Activated naive CD4-positive, alpha-beta T cell treated with anti-CD3 and anti-CD28 coated beads, Interleukin-2, amount 50 U/mL, for 72 hours (primary cell): Measurements from ENCODE around the gene HEATR9. TPM values are rescaled to one million over a fixed set of nuclear protein-coding genes. Genes with fewer than 3 reads are reported as not detected.
A peak's percentile ranks its signal among the peaks of the same experiment; 100 is the strongest.

ENCODE experiments used
- ATAC-seq, 2 donors: fragments of 150-1000 bp; cut with Tn5 transposase; 2 replicates each; pipeline ENCODE4 v1.10.0; 2021; ENCODE audit warnings: mild to moderate bottlenecking in 2 of 2, moderate library complexity in 2 of 2
- DNase-seq, 2 donors: peaks; one replicate each; pipeline ENCODE4 v3.0.0; 2021 to 2022; ENCODE audit warnings: low spot score in 2 of 2
- H3K27ac Mint-ChIP-seq, 2 donors: one replicate each; pipeline ENCODE4 v1.8.0; 2022; ENCODE audit warnings: mild to moderate bottlenecking in 2 of 2, mixed read lengths in 2 of 2
- H3K36me3 Mint-ChIP-seq, 2 donors: one replicate each; pipeline ENCODE4 v1.8.0; 2022; ENCODE audit warnings: mixed read lengths in 2 of 2
- H3K9me3 Mint-ChIP-seq, 2 donors: one replicate each; pipeline ENCODE4 v1.8.0; 2022; ENCODE audit warnings: mixed read lengths in 2 of 2
- total RNA-seq, 2 donors: library from RNA; stranded (reverse); gene quantifications; one replicate each; pipeline ENCODE4 v1.2.3, GENCODE V29; 2022

The HEATR9 gene
- total RNA-seq, 2 donors from 2014 or later, result not detected

DNA sequence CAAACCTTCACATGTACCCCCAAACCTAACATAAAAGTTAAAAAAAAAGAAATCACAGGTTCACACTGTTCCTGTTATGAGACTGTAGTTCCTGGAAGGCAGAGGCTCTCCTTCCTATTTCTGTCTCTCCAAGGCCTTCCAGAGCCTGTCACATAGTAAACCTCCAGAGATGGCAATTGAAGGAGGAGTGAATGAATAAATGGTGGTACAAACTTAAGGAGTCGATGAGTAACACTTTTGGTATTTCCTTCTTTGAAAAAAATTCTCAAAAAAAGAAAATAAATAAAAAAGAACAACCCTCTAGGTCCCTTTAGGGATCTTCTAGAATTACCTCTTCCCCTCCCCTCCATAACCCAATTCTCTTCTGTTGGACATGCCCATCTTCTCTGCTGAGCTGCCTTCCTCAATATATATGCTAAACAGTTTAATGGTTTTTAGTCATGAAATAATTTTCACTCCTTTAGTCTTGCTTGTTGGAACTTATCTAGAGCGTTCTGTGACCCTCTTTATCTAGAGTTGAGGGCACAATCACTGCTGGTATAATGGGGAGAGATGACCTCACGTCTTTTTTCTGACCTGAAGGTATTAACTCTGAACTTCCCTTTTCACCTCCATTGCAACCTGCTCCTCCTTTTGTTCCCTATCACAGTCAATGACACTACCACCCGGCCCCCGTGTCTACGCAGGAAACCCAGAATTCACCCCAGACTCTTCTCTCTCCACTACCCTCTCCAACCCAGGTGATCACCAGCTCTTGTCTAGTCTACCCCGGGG is 61.1 kb downstream of the HEATR9 start:
- H3K9me3 Mint-ChIP-seq, result no peaks in the 10 kb centered on the region
- H3K27ac Mint-ChIP-seq, result peak overlapping the region; percentile 92 to 96
- H3K36me3 Mint-ChIP-seq, result peaks cover 16 to 18% of the 10 kb centered on the region in 2 donors
- ATAC-seq (no peak), DNase-seq (no peak)

Other genes with a start within 250 kb of the HEATR9 start
- gene RASL10B, start 137.3 kb downstream of the HEATR9 start, total RNA-seq, result 1 to 10 TPM in 1 of 2 donors, not detected in 1; 1.1 TPM
- under 1 TPM in 1 of 2 donors, not detected in 1; 0.16 TPM for gene GAS2L2, start 115.7 kb downstream of the HEATR9 start, total RNA-seq
- gene C17orf50, start 108.0 kb downstream of the HEATR9 start, total RNA-seq, result not detected
- under 1 TPM in 1 of 2 donors, not detected in 1; 0.74 TPM for gene MMP28, start 73.2 kb downstream of the HEATR9 start, total RNA-seq
- 100 to 1,000 TPM; 283 to 312 TPM for gene TAF15, start 59.4 kb downstream of the HEATR9 start, total RNA-seq
- 10 to 100 TPM; 13.1 to 14.7 TPM for gene CCL5, start 11.5 kb upstream of the HEATR9 start, total RNA-seq
- gene RDM1, start 61.9 kb upstream of the HEATR9 start, total RNA-seq, result 10 to 100 TPM in 1 of 2 donors, 1 to 10 TPM in 1; 8.4 to 12.8 TPM
- gene LYZL6, start 74.8 kb upstream of the HEATR9 start, total RNA-seq, result not detected
- gene CCL16, start 112.6 kb upstream of the HEATR9 start, total RNA-seq, result not detected
- not detected for gene CCL14, start 117.8 kb upstream of the HEATR9 start, total RNA-seq
- not detected for gene CCL15, start 132.7 kb upstream of the HEATR9 start, total RNA-seq
- not detected for gene CCL23, start 149.1 kb upstream of the HEATR9 start, total RNA-seq
- under 1 TPM in 1 of 2 donors, not detected in 1; 0.37 TPM for gene CCL18, start 195.4 kb upstream of the HEATR9 start, total RNA-seq
- 10 to 100 TPM; 34.3 to 64.4 TPM for gene CCL3, start 221.3 kb upstream of the HEATR9 start, total RNA-seq
- gene CCL4, start 234.9 kb upstream of the HEATR9 start, total RNA-seq, result 10 to 100 TPM; 22.9 to 65.8 TPM